ENCODE results near the gene WRNIP1. TPM values are rescaled to one million over a fixed set of nuclear protein-coding genes. Genes with fewer than 3 reads are reported as not detected.
"Not testable (repeated sequence)": the region's sequence is repeated elsewhere in the genome, so short reads cannot be mapped to it uniquely, and the experiment has no call there.

WRNIP1 gene
- total RNA-seq, 1 donor from 2014 or later: 25.3 TPM

- H4K20me1 ChIP-seq (ENCODE audit: low read depth): peaks cover under 1% of the 10 kb centered on the region
- H3K36me3 ChIP-seq: no peaks in the 10 kb centered on the region
- H3K4me3 ChIP-seq: no peak overlapping the region
- no peaks in the 10 kb centered on the region for H3K36me3 Mint-ChIP-seq
- H3F3A ChIP-seq (ENCODE audit: low read depth): peaks cover 9% of the 10 kb centered on the region
- TF ChIP-seq EZH2 (IDR thresholded peaks at IDR 0.05) (no peak), EZH2phosphoT487 (IDR thresholded peaks at IDR 0.05) (no peak)
- TF ChIP-seq, protein P1, sequence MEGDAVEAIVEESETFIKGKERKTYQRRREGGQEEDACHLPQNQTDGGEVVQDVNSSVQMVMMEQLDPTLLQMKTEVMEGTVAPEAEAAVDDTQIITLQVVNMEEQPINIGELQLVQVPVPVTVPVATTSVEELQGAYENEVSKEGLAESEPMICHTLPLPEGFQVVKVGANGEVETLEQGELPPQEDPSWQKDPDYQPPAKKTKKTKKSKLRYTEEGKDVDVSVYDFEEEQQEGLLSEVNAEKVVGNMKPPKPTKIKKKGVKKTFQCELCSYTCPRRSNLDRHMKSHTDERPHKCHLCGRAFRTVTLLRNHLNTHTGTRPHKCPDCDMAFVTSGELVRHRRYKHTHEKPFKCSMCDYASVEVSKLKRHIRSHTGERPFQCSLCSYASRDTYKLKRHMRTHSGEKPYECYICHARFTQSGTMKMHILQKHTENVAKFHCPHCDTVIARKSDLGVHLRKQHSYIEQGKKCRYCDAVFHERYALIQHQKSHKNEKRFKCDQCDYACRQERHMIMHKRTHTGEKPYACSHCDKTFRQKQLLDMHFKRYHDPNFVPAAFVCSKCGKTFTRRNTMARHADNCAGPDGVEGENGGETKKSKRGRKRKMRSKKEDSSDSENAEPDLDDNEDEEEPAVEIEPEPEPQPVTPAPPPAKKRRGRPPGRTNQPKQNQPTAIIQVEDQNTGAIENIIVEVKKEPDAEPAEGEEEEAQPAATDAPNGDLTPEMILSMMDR (IDR thresholded peaks at IDR 0.05): peak; percentile 31
- H3K9ac ChIP-seq: no peak overlapping the region
- no peak overlapping the region for H3K4me3 Mint-ChIP-seq
- H3K4me1 Mint-ChIP-seq: peaks cover 10% of the 10 kb centered on the region
- H3K79me2 ChIP-seq (ENCODE audit: low read depth): peaks cover 3% of the 10 kb centered on the region
- no peak overlapping the region for H3K27ac ChIP-seq
- peaks cover 3% of the 10 kb centered on the region for H3K4me1 ChIP-seq
- H3K27me3 ChIP-seq: peaks cover under 1% of the 10 kb centered on the region
- H3K9me3 ChIP-seq (ENCODE audit: low read depth): no peaks in the 10 kb centered on the region
- H3K27ac Mint-ChIP-seq: no peak overlapping the region
- no peak overlapping the region for H2AFZ ChIP-seq (replicated peaks)
- H3K27me3 Mint-ChIP-seq (ENCODE audit: insufficient read depth, low read depth): no peaks in the 10 kb centered on the region
- H3K4me2 ChIP-seq: no peak overlapping the region
- no peaks in the 10 kb centered on the region for H3K9me3 Mint-ChIP-seq
- DNase-seq (ENCODE audit: low spot score): no peak
Measured at GRCh38 chr6:2760882-2761842, 4.0 kb upstream of the WRNIP1 start.

DNA sequence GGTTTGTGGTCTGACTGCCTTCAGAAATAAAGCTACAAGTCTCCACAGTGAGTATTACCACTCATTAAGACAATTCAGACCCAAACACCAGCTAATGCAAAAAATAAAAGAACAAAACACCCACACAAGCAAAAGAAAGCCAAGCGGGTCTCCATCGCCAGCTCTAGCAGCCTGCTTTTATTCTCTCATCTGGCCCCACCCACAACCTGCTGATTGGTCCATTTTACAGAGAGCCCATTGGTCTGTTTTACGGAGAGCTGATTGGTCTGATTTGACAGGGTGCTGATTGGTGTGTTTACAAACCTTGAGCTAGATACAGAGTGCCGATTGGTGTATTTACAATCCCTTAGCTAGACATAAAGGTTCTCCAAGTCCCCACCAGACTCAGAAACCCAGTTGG is 2.3 kb upstream of the WRNIP1 start:
- not testable (repeated sequence) for H3K36me3 ChIP-seq; H3K9ac ChIP-seq; DNase-seq (ENCODE audit: low spot score); H3K27me3 ChIP-seq; H3K9me3 ChIP-seq (ENCODE audit: low read depth); H3K4me3 Mint-ChIP-seq; H3K27ac ChIP-seq; H3K9me3 Mint-ChIP-seq; H3K36me3 Mint-ChIP-seq; H3K4me3 ChIP-seq; H3K27me3 Mint-ChIP-seq (ENCODE audit: insufficient read depth, low read depth); H3F3A ChIP-seq (ENCODE audit: low read depth); H2AFZ ChIP-seq (replicated peaks); H3K4me2 ChIP-seq; H3K27ac Mint-ChIP-seq
- H3K4me1 ChIP-seq: peaks cover 16% of the 10 kb centered on the region
- peaks cover 19% of the 10 kb centered on the region for H3K4me1 Mint-ChIP-seq
- H3K79me2 ChIP-seq (ENCODE audit: low read depth): peaks cover 20% of the 10 kb centered on the region
- peaks cover 18% of the 10 kb centered on the region for H4K20me1 ChIP-seq (ENCODE audit: low read depth)

- no peak overlapping the region for H3K9ac ChIP-seq
- peaks cover 9% of the 10 kb centered on the region for H3F3A ChIP-seq (ENCODE audit: low read depth)
- peaks cover 25% of the 10 kb centered on the region for H3K79me2 ChIP-seq (ENCODE audit: low read depth)
- H3K27me3 ChIP-seq: peaks cover 9% of the 10 kb centered on the region
- peaks cover 24% of the 10 kb centered on the region for H3K4me1 Mint-ChIP-seq
- no peaks in the 10 kb centered on the region for H3K9me3 ChIP-seq (ENCODE audit: low read depth)
- H3K4me3 Mint-ChIP-seq: peak overlapping the region; percentile 40
- DNase-seq (ENCODE audit: low spot score): no peak
- peaks cover 4% of the 10 kb centered on the region for H3K27me3 Mint-ChIP-seq (ENCODE audit: insufficient read depth, low read depth)
- no peak overlapping the region for H2AFZ ChIP-seq (replicated peaks)
- TF ChIP-seq EZH2phosphoT487 (IDR thresholded peaks at IDR 0.05) (no peak), EZH2 (IDR thresholded peaks at IDR 0.05) (no peak)
- TF ChIP-seq, protein P1 (IDR thresholded peaks at IDR 0.05): no peak
- H3K27ac ChIP-seq: no peak overlapping the region
- H3K4me2 ChIP-seq: no peak overlapping the region
- H3K9me3 Mint-ChIP-seq: no peaks in the 10 kb centered on the region
- peaks cover 2% of the 10 kb centered on the region for H3K36me3 Mint-ChIP-seq
- no peak overlapping the region for H3K4me3 ChIP-seq
- no peaks in the 10 kb centered on the region for H3K36me3 ChIP-seq
- H4K20me1 ChIP-seq (ENCODE audit: low read depth): peaks cover 23% of the 10 kb centered on the region
- no peak overlapping the region for H3K27ac Mint-ChIP-seq
- H3K4me1 ChIP-seq: peaks cover 19% of the 10 kb centered on the region
Measured at GRCh38 chr6:2763345-2763841, 1.8 kb upstream of the WRNIP1 start.

Measured in neural progenitor cell (in vitro differentiated cells).